HG03135 (cell line): Measurements from ENCODE around the gene HES2.
"Not testable (repeated sequence)": the region's sequence is repeated elsewhere in the genome, so short reads cannot be mapped to it uniquely, and the experiment has no call there.

Experiments
- ATAC-seq: cut with Tn5 transposase; IDR thresholded peaks from one replicate; pipeline ENCODE4 v1.9.1; 2021; ENCODE audit warnings: mild to moderate bottlenecking, moderate library complexity; ENCODE audit not compliant: unreplicated experiment

Gene HES2

DNA sequence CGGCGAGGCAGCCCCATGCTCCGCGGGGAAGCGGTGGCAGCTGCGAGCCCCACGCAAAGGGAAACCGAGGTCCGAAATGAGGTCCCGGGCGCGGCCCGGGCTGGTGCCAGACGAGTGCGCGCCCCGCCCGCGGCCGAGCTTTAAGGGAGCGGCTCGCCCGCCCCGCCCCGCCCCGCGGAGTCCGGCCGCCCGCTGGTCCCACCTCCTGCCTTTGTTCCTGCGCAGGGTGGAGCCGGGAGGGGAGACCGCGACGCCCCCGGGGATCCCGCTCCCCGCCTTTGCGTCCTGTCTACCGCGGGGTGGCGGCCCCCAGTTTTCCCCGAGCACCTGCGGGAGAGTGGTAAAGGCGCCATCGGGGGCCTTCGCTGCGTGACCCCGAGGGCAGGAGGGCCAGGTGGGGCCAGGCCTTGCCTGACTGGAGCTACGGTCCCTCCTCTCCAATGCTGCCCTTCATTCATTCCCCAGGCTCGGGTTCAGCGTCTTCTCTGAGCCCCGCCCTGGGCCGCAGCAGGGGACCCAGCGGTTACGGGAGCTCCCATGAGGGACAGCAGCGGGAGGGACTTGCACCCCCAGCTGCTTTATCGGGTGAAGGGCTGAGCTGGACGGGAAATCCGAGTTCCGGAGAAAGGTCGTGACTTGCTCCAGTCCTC is at the start of gene HES2:
TSS of gene HES2 (minus strand) at position 116 of the 650 bp plus-strand sequence. CDS start at position 17, 99 bp downstream.
- ATAC-seq: no peak

GRCh38 chr1:6468729-6469461 is 49.2 kb upstream of the HES2 start:
- ATAC-seq: no peak

- ATAC-seq: no peak
Observed at GRCh38 chr1:6467744-6468688, 48.3 kb upstream of the HES2 start.

- no peak for ATAC-seq
Observed at GRCh38 chr1:6467224-6467623, 47.5 kb upstream of the HES2 start.

DNA sequence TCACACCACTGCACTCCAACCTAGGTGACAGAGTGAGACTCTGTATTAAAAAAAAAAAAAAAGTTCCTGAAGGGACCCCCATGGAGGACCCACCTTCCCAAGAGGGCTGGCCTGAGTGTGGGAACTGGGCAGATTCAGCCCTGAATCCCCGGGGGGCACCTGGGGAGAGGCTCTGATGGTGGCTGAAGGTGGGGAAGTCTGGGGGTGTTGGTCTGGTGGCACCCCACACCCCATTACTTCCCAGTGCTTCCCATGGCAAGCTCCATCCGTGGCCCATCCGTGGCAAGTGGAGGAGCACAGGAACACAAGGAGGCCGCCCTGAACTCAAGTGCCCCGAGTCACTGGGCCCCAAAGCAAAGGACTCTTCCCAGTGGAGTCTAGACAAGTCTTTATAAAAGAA is 47.0 kb upstream of the HES2 start:
- ATAC-seq: no peak

- ATAC-seq: no peak
Observed at GRCh38 chr1:6466023-6466422, 46.3 kb upstream of the HES2 start, which contains the start of gene TNFRSF25. Gene TNFRSF25 (minus strand): TSS chr1:6466173. CDS start chr1:6466107, 66 bp downstream.

DNA sequence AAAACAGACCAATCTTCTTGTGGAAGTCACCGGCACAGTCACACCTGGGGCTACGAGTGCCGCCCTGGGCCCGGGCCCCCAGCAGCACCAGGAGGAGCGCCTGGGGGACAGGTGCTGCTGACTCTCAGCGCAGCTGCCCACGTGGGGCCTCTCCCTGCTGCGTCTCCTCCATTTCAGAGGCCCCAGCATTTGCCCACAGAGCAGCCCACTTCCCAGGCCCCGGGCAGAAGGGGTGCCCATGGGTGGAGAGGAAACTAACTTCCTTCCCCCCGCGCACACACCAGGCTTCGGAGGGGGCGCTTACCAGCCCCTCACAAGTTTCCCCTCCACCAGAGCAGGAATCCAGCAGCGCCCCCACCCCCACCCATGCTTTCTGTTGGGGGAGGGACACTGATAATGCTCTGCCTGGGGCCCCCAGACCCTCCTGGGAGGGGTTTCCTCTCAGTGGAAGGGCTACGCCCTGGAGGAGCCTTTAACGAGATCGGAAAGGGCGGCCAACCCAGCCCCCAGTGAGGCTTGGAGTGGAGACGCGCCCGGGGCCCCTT is 45.8 kb upstream of the HES2 start:
- ATAC-seq: no peak

DNA sequence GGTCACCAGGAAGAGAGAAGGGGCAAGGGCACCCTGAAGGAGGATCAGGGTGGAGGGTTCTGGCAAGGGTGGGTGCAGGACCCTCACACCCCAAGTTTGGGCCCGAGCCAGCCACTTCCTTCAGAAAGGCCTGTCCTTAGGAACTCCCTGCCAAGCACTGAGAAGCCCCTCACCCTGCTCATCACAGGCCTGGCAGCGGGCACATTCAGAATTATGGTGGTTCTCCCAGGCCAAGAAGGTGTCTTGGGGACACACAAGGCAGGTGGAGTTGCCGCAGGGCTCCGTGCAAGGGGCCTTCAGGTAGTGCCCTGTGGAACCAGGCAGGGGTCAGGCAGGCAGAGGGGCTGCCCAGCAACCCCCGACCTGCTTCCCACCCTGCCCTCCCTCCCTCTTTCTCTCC is 45.2 kb upstream of the HES2 start:
- no peak for ATAC-seq

DNA sequence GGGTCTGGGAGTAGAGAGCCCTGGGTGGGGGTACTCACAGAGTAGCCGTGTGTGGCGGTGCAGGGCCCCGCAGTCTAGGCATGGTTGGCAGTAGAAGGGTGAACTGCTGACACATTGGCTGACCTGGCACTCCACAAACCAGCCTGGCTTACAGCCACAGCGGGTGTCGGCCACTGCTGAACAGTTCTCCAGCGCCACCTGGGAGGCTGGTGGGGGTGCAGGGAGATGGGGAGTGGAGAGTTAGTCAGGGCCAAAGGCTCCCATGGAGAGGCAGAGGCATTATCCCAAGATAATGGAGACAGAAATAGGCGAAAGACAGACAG is 44.8 kb upstream of the HES2 start:
- ATAC-seq: no peak

DNA sequence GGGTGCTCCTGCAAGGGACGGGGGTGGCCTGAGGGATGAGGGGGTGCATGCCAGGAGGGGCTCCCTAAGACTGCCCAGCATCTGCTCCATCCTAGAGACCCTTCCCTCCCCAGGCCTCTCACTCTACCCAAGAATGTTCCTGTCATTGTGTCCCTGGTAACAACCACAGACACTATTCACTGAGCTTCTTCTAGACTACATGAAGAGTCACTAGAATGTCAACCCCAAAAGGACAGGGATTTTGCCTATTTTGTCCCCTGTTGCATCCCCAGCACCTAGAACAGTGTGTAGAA is 43.3 kb upstream of the HES2 start:
- no peak for ATAC-seq

DNA sequence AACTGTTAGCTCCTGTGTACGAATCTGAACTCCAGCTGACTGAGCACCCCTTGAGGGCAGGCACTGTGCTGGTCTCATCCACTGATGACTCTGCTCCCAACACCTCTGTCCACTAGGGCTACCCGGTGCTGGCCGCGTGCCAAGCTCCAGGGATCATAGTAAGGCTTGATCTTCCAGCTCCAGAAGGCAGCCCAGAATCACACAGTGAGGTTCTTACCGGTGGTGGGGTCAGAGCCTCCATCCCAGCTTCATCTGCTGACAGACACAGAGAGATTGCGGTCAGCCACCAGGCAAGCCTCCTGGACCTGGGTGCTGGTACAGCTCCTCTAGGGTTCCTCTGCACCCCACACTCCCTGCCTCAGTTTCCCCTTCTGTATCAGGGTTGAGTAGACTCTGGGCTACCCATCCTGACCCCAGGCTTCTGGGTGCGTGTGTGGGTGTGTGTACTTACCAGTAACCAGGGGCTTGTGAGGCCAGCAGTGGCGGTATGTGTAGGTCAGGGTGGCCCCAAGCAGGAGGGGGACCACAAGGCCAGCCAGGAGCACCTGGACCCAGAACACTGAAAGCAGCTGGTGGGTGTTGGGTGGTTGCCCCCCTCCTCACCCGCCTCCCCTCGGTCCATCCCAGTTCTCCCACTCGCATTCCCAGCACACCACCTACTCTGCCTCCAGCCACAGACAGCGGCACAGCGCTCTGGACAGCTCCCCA is 42.8 kb upstream of the HES2 start:
- no peak for ATAC-seq

GRCh38 chr1:6461538-6462411 is 42.1 kb upstream of the HES2 start:
- ATAC-seq: no peak

DNA sequence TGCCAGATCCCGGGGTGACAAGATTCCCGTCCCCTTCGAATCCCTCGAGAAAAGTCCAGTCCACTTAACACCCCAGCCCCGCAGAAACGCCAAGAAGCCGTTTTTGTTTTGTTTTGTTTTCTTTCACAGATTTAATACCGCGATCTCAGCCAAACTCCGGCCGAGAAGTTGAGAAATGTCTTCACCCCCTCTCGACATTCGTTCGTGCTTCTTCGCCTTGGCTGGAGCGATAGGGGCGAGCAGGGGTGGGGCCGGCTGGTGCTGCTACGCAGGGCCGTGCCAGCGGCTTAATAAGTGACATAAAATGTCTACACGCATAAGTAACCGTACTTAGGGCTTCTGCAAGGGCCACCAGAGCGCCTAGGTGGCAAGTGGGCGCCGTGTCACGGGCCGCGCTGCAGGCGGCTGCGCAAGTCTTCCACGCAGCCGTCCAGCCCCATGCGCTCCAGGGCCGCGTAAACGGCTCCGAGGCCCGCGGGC is 41.4 kb upstream of the HES2 start:
- ATAC-seq: no peak

- ATAC-seq: no peak
Observed at GRCh38 chr1:6460301-6461050, 40.8 kb upstream of the HES2 start.

- no peak for ATAC-seq
Observed at GRCh38 chr1:6459850-6460265, 40.1 kb upstream of the HES2 start.

DNA sequence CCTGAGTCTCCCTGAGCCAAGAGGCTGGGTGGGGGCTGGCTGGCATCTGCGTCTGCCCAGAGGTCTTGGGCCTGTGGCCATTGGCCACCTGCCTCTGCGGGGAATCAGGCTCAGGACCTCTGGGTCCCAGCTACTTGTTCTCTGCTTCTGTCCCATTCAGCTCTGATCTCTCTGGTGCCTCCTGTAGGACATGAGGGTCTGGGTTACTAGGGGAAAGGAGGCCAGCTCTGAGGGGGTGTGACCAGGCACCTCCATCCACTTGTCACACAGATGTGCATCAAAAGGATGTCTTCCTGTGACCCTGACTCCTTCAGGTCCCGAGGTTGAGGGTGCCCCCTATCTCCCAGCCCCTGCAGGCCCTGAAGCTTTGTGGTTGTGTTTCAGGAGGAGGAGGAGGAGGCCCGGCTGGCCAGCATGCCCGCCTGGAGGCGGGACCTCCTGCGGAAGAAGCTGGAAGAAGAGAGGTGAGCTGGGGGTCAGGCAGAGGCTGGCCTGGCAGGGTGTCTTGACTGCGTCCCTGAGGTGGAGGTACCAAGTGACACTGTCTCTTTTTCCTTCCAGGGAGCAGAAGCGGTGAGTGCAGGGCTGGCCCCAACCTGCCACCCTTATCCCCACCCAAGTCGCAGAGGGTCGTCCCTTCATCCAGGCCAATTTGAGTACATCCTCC is 37.2 kb upstream of the HES2 start:
- no peak for ATAC-seq

DNA sequence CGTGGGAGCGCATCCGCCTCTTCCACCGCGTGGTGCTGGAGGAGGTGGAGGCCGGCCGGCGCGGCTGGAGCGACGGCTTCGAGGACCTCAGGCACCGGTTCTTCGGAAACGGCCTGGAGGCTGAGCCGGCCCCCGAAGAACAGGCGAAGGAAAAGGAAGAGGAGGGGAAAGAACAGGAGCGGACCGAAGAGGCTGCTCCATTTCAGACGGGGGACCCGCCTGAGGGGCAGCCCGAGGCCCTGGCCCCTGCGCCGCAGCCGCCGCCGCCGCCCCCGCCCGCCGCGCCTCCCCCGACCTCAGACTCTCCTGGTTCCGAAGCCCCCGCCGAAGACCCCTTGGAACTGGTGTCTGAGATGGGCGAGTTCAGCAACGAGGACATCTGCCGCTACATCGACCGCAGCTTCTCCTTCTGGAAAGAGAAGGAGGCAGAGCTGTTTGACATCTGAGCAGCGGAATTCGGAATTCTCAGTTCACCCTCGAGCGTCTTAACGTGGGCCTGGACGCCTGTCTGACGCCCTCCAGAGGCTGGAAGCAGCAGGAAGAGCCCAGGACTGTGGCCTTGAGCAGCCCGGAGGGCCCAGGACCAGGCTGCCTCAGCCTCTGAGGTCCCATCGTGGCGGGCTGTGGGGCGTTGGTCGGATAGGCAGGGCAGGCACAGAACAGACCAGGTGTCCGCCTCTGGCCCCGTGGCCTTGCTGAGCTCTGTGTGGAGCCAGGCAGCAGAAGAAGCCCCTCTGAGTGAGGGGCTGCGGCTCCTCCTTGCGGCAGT is 36.2 kb upstream of the HES2 start:
- not testable (repeated sequence) for ATAC-seq
